Measurements from ENCODE around the gene RASSF4. TPM values are rescaled to one million over a fixed set of nuclear protein-coding genes. Genes with fewer than 3 reads are reported as not detected.

Gene RASSF4
- total and polyA plus RNA-seq, 9 of the 15 experiments (the other 6 are each of a cell fraction or from before 2014, with no cell fraction given) = 0.01 to 0.62 (median 0.11) TPM; not detected in 3

DNA sequence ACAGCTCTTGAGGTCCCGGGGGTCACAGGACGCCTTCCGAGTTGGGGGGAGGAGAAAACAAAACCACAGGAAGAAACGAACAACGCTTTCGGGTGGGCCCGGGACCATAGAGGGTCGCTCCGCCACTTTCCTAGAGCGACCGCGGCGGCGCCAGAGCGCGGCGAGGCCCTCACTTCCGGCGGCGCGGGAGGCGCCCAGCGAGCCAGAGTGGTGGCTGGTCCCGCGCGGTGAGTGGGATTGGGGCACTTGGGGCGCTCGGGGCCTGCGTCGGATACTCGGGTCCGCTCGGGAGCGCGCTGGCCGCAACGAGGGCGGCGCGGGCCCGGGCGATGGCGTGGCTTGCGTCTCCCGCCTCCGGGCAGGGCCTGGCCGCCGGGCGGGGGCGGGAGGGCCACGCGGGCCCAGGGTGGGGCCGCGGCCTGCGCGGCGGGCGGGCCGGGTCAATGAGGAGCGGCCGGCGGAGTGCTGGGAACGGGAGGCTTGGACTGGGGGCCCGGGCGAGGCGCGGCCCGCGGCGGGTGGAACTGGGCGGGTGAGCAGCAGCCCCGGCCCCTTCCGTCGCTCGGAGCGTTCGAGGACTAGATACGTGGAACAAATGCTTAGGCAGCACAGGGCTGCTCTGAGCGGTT lies 41.3 kb downstream of the RASSF4 start, which contains the start of gene ZNF22 (continued):
- TF ChIP-seq, protein P1, sequence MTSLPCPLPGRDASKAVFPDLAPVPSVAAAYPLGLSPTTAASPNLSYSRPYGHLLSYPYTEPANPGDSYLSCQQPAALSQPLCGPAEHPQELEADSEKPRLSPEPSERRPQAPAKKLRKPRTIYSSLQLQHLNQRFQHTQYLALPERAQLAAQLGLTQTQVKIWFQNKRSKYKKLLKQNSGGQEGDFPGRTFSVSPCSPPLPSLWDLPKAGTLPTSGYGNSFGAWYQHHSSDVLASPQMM (CRISPR knock-in tag; IDR thresholded peaks at IDR 0.05) = no peak
- TF ChIP-seq XRCC3 (IDR thresholded peaks at IDR 0.05) (no peak), YY1 (IDR thresholded peaks at IDR 0.05; ENCODE audit: borderline replicate concordance in 1 of 3, control insufficient read depth in 1 of 3, extremely low read depth in 1 of 3, insufficient read depth in 3 of 3, insufficient read length in 1 of 3, insufficient replicate concordance in 2 of 3, low read depth in 1 of 3, low read length in 2 of 3) (peak in 2 of 3 experiments; percentile 32 to 62), HDAC8 (tag; IDR thresholded peaks at IDR 0.05) (peak; percentile 62; the same call in 1 of the 2 replicates), GTF2A2 (tag; IDR thresholded peaks at IDR 0.05) (peak; percentile 66; the same call in 1 of the 2 replicates), HMG20B (CRISPR knock-in tag; IDR thresholded peaks at IDR 0.05) (no peak), ZNF3 (CRISPR knock-in tag; IDR thresholded peaks at IDR 0.05) (no peak), HNRNPL (IDR thresholded peaks at IDR 0.05; ENCODE audit: low read depth, low read length) (0 out of 2 replicates have a peak, but pooled peaks have one; percentile 27), ZNF165 (CRISPR knock-in tag; IDR thresholded peaks at IDR 0.05; ENCODE audit: borderline replicate concordance) (no peak), CSDE1 (IDR thresholded peaks at IDR 0.05) (no peak; a peak in 1 of 4 replicates), TARDBP (IDR thresholded peaks at IDR 0.05) (0 out of 2 replicates have a peak, but pooled peaks have one; percentile 27), MTA2 (IDR thresholded peaks at IDR 0.05; ENCODE audit: low read depth) (no peak), NR2F6 (CRISPR knock-in tag; IDR thresholded peaks at IDR 0.05) (no peak), HDAC2 (IDR thresholded peaks at IDR 0.05) (0 out of 2 replicates have a peak, but pooled peaks have one; percentile 35), EGR1 (conservative IDR thresholded peaks at IDR 0.05) (peak; percentile 29; the same call in 1 of the 2 replicates), LCOR (CRISPR knock-in tag; IDR thresholded peaks at IDR 0.05) (0 out of 2 replicates have a peak, but pooled peaks have one; percentile 32), KAT7 (CRISPR knock-in tag; IDR thresholded peaks at IDR 0.05; ENCODE audit: borderline replicate concordance) (0 out of 2 replicates have a peak, but pooled peaks have one; percentile 23)
- TF ChIP-seq, protein P2, sequence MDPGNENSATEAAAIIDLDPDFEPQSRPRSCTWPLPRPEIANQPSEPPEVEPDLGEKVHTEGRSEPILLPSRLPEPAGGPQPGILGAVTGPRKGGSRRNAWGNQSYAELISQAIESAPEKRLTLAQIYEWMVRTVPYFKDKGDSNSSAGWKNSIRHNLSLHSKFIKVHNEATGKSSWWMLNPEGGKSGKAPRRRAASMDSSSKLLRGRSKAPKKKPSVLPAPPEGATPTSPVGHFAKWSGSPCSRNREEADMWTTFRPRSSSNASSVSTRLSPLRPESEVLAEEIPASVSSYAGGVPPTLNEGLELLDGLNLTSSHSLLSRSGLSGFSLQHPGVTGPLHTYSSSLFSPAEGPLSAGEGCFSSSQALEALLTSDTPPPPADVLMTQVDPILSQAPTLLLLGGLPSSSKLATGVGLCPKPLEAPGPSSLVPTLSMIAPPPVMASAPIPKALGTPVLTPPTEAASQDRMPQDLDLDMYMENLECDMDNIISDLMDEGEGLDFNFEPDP (CRISPR knock-in tag; IDR thresholded peaks at IDR 0.05) = no peak
- TF ChIP-seq, protein P3, sequence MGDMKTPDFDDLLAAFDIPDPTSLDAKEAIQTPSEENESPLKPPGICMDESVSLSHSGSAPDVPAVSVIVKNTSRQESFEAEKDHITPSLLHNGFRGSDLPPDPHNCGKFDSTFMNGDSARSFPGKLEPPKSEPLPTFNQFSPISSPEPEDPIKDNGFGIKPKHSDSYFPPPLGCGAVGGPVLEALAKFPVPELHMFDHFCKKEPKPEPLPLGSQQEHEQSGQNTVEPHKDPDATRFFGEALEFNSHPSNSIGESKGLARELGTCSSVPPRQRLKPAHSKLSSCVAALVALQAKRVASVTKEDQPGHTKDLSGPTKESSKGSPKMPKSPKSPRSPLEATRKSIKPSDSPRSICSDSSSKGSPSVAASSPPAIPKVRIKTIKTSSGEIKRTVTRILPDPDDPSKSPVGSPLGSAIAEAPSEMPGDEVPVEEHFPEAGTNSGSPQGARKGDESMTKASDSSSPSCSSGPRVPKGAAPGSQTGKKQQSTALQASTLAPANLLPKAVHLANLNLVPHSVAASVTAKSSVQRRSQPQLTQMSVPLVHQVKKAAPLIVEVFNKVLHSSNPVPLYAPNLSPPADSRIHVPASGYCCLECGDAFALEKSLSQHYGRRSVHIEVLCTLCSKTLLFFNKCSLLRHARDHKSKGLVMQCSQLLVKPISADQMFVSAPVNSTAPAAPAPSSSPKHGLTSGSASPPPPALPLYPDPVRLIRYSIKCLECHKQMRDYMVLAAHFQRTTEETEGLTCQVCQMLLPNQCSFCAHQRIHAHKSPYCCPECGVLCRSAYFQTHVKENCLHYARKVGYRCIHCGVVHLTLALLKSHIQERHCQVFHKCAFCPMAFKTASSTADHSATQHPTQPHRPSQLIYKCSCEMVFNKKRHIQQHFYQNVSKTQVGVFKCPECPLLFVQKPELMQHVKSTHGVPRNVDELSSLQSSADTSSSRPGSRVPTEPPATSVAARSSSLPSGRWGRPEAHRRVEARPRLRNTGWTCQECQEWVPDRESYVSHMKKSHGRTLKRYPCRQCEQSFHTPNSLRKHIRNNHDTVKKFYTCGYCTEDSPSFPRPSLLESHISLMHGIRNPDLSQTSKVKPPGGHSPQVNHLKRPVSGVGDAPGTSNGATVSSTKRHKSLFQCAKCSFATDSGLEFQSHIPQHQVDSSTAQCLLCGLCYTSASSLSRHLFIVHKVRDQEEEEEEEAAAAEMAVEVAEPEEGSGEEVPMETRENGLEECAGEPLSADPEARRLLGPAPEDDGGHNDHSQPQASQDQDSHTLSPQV (IDR thresholded peaks at IDR 0.05) = peak; percentile 96
- TF ChIP-seq, protein P4, sequence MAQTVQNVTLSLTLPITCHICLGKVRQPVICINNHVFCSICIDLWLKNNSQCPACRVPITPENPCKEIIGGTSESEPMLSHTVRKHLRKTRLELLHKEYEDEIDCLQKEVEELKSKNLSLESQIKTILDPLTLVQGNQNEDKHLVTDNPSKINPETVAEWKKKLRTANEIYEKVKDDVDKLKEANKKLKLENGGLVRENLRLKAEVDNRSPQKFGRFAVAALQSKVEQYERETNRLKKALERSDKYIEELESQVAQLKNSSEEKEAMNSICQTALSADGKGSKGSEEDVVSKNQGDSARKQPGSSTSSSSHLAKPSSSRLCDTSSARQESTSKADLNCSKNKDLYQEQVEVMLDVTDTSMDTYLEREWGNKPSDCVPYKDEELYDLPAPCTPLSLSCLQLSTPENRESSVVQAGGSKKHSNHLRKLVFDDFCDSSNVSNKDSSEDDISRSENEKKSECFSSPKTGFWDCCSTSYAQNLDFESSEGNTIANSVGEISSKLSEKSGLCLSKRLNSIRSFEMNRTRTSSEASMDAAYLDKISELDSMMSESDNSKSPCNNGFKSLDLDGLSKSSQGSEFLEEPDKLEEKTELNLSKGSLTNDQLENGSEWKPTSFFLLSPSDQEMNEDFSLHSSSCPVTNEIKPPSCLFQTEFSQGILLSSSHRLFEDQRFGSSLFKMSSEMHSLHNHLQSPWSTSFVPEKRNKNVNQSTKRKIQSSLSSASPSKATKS (CRISPR knock-in tag; IDR thresholded peaks at IDR 0.05) = 0 out of 2 replicates have a peak, but pooled peaks have one; percentile 58
